ENCODE measurements around the gene PGM1.

PGM1 gene

DNA sequence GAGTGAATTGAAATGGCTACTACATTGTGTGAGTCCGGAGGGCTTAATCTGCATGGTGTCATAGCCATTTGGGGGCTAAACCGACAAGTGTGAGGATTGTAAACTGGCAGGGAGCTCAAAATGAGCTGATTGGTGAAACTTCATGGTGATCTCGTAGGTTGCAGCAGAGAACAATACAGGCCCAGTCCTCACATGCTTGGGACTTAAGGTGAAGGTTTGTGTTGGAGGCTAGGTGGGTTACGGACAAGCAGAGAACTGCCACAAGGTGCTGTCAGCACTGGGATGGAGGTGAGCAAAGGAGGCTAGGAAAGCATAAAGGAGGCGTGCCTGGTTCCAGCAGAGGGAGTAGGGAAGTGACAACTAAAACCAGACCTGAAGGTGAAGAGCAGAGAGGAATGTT lies 9.4 kb downstream of the PGM1 start:
- Histone ChIP-seq H3K9ac (ENCODE audit: low read depth, low read length) (no peak overlapping the region), H3K27me3 (ENCODE audit: control insufficient read depth, insufficient read depth, low read length) (no peaks in the 10 kb centered on the region), H3K9me3 (ENCODE audit: control insufficient read depth, insufficient read depth, low read length) (no peaks in the 10 kb centered on the region), H3K36me3 (ENCODE audit: control insufficient read depth, insufficient read depth, low read length) (no peaks in the 10 kb centered on the region), H3K4me3 (ENCODE audit: low read depth, low read length) (no peak overlapping the region), H3K4me1 (ENCODE audit: control insufficient read depth, insufficient read depth, low read length) (peaks cover 8% of the 10 kb centered on the region)

DNA sequence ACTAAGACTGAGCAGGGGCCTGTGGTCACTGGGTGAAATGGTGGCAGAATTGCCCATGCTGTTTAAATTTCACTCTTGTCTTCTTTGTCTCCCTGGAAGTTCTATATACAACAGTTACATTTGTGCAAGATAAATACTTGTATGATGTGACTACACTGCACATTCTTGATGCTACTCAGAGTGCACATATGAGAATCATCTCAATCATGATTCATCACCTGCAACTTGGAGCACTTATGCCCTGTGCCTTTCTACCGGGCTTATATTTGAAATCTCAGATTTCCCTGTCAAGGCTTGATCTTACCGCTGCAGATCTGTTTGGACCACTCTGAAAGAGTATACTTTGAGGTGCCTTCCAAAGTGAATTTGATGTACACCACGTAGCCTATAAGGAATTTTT lies 10.6 kb downstream of the PGM1 start:
- no peak overlapping the region for H3K4me3 ChIP-seq (ENCODE audit: low read depth, low read length)

DNA sequence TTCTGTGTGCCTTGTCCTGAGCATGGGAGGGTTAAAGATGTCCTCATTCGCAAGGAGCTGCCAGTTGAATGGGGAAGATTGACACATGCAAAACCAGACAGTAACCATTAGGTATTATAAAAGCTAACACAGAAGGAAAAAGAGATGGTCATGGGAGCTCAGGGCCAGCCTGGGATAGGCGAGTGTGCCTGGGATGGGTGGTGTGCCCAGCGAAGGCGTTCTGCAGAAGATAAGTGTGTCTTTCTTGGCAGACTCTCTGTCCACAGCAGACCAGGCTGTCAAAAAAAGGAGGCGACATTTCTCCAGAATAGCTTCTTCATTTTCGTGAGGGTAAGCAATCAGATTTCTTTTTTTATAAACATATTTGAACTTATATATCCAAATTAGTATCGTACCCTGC lies 14.1 kb downstream of the PGM1 start:
- Histone ChIP-seq H3K36me3 (ENCODE audit: control insufficient read depth, insufficient read depth, low read length) (no peaks in the 10 kb centered on the region), H3K9ac (ENCODE audit: low read depth, low read length) (no peak overlapping the region), H3K9me3 (ENCODE audit: control insufficient read depth, insufficient read depth, low read length) (no peaks in the 10 kb centered on the region), H3K4me3 (ENCODE audit: low read depth, low read length) (no peak overlapping the region), H3K4me1 (ENCODE audit: control insufficient read depth, insufficient read depth, low read length) (peaks cover 8% of the 10 kb centered on the region), H3K27me3 (ENCODE audit: control insufficient read depth, insufficient read depth, low read length) (no peaks in the 10 kb centered on the region)

More for the DNA sequence above, 10.6 kb downstream of the PGM1 start:
- H3K36me3 ChIP-seq (ENCODE audit: control insufficient read depth, insufficient read depth, low read length) = no peaks in the 10 kb centered on the region
- H3K4me1 ChIP-seq (ENCODE audit: control insufficient read depth, insufficient read depth, low read length) = peaks cover 8% of the 10 kb centered on the region
- no peaks in the 10 kb centered on the region for H3K9me3 ChIP-seq (ENCODE audit: control insufficient read depth, insufficient read depth, low read length)
- no peak overlapping the region for H3K9ac ChIP-seq (ENCODE audit: low read depth, low read length)
- no peaks in the 10 kb centered on the region for H3K27me3 ChIP-seq (ENCODE audit: control insufficient read depth, insufficient read depth, low read length)

DNA sequence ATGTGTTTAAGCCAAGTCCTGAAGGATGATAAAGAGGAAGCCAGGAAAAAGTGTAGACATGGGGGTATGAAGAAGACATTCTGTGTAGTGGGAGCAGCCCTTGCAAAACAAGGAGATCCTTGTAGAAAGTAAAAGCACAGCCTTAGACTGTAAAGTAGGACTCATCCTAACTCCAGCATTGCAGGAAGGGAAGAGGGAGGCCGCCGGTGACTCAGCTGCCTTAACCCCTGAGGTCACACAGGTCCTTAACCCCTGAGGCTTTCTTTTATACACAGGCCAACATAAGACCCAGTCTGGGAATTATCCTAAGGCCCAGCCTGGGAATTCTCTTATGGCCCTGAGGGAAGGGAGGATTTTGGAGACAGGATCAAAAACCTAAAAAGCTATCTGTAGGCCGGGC lies 18.0 kb downstream of the PGM1 start:
- Histone ChIP-seq H3K27me3 (ENCODE audit: control insufficient read depth, insufficient read depth, low read length) (no peaks in the 10 kb centered on the region), H3K4me3 (ENCODE audit: low read depth, low read length) (no peak overlapping the region), H3K9ac (ENCODE audit: low read depth, low read length) (no peak overlapping the region), H3K9me3 (ENCODE audit: control insufficient read depth, insufficient read depth, low read length) (no peaks in the 10 kb centered on the region), H3K36me3 (ENCODE audit: control insufficient read depth, insufficient read depth, low read length) (no peaks in the 10 kb centered on the region), H3K4me1 (ENCODE audit: control insufficient read depth, insufficient read depth, low read length) (peaks cover 18% of the 10 kb centered on the region)

DNA sequence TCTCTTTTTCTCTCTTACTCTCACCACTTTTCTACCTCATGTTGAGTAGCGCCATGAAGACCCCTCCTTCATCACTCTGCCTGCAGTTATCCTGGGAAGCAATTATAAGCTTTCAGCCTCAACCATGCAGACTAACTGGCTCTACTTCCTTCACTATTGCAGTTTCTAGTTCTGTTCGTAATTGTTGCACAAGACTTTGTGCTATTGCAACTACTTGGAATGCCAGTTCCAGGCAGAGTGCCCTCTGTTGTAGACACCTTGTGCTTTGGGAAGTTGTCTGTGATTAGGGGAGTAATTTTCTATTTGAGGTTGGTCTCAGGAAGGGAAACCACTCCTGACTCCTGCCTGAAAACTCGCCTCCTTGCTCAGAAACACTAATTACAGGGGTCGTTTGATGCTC lies 19.4 kb downstream of the PGM1 start:
- Histone ChIP-seq H3K27me3 (ENCODE audit: control insufficient read depth, insufficient read depth, low read length) (no peaks in the 10 kb centered on the region), H3K4me1 (ENCODE audit: control insufficient read depth, insufficient read depth, low read length) (peaks cover 21% of the 10 kb centered on the region), H3K36me3 (ENCODE audit: control insufficient read depth, insufficient read depth, low read length) (no peaks in the 10 kb centered on the region), H3K4me3 (ENCODE audit: low read depth, low read length) (no peak overlapping the region), H3K9me3 (ENCODE audit: control insufficient read depth, insufficient read depth, low read length) (no peaks in the 10 kb centered on the region), H3K9ac (ENCODE audit: low read depth, low read length) (no peak overlapping the region)

DNA sequence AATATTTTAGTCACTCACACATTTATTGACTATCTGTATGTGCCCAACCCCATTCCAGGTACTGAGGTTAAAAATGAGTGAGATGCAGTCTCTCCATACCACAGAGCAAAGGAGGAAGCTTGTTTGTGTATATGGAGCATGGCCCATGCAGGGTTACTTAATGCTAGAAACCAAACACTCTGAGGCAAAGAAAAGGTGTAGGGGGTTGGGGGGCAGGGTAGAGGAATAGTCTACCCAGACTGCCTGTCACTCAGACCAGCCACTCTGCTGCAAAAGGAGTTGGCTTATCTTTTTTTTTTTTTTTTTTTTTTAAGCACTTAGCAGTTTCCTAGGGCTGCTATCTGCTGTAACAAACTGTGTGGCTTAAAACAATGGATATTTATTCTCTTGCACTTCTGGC lies 19.8 kb downstream of the PGM1 start:
- Histone ChIP-seq H3K4me1 (ENCODE audit: control insufficient read depth, insufficient read depth, low read length) (peaks cover 21% of the 10 kb centered on the region), H3K4me3 (ENCODE audit: low read depth, low read length) (no peak overlapping the region), H3K9ac (ENCODE audit: low read depth, low read length) (no peak overlapping the region), H3K9me3 (ENCODE audit: control insufficient read depth, insufficient read depth, low read length) (no peaks in the 10 kb centered on the region), H3K36me3 (ENCODE audit: control insufficient read depth, insufficient read depth, low read length) (no peaks in the 10 kb centered on the region), H3K27me3 (ENCODE audit: control insufficient read depth, insufficient read depth, low read length) (no peaks in the 10 kb centered on the region)

DNA sequence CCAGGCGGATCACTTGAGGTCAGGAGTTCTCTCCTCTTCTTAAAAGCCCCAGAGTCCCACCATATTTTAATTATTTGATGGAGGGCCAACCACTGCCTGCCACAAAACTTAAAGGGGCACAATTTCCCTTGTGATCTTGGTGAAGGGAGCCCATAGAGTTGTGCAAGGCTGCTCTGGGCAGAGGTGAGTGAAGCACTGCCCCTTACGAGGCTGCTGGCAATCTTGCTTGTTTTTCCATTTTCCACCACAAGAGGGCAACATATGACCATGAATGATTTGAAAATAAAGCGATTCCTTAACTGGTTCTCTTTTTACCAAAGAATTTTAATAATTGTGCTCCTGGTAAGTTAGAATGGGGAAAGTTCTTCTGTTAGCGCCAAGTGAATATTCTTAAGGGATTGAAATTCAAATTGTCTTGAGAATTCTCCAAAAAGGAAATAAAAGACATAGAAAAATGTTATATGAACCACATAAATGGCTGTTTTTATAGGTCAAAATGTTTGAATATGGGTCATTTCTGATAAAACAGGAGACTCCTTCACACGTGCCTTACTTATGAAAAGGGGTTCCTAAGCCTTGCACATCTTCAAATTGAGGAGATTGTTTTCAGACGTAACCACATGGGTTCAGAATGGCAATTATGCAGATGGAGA lies 22.7 kb downstream of the PGM1 start:
- Histone ChIP-seq H3K4me3 (ENCODE audit: low read depth, low read length) (no peak overlapping the region), H3K9me3 (ENCODE audit: control insufficient read depth, insufficient read depth, low read length) (no peaks in the 10 kb centered on the region), H3K4me1 (ENCODE audit: control insufficient read depth, insufficient read depth, low read length) (peaks cover 18% of the 10 kb centered on the region), H3K9ac (ENCODE audit: low read depth, low read length) (no peak overlapping the region), H3K36me3 (ENCODE audit: control insufficient read depth, insufficient read depth, low read length) (no peaks in the 10 kb centered on the region), H3K27me3 (ENCODE audit: control insufficient read depth, insufficient read depth, low read length) (no peaks in the 10 kb centered on the region)

DNA sequence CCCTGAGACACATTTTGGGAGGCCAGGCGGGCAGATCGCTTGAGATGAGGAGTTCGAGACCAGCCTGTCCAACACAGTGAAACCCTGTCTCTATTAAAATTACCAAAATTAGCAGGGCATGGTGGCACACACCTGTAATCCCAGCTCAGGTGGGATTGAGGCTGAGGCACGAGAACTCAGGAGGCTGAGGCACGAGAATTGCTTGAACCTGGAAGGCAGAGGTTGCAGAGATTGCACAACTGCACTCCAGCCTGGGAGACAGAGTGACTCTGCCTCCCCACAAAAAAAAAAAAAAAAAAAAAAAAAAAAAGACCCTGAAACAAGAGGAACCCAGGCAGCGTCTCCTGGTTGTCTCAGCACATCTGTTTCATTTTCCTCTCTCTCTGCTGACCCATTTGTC lies 24.2 kb downstream of the PGM1 start:
- Histone ChIP-seq H3K4me1 (ENCODE audit: control insufficient read depth, insufficient read depth, low read length) (peaks cover 12% of the 10 kb centered on the region), H3K27me3 (ENCODE audit: control insufficient read depth, insufficient read depth, low read length) (no peaks in the 10 kb centered on the region), H3K36me3 (ENCODE audit: control insufficient read depth, insufficient read depth, low read length) (no peaks in the 10 kb centered on the region), H3K9me3 (ENCODE audit: control insufficient read depth, insufficient read depth, low read length) (no peaks in the 10 kb centered on the region), H3K4me3 (ENCODE audit: low read depth, low read length) (no peak overlapping the region), H3K9ac (ENCODE audit: low read depth, low read length) (no peak overlapping the region)

DNA sequence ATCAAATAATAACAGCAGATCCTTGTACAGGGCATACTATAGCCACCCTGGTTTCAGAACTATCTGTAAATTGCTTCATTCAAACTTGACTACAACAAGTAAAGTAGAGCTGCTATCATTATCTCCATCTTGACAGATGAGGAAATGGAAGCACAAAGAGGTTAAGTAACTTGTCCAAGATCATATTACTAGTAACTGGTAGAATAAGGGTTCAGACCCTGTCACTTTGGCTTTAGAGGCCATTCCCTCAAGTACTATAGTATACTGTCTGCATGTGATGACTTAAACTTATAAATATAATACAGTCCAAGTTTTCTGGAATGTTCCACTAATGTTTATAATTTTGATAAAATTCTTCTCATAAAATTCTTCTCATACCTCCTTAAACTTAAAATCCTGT lies 24.8 kb downstream of the PGM1 start:
- Histone ChIP-seq H3K4me3 (ENCODE audit: low read depth, low read length) (no peak overlapping the region), H3K27me3 (ENCODE audit: control insufficient read depth, insufficient read depth, low read length) (no peaks in the 10 kb centered on the region), H3K9me3 (ENCODE audit: control insufficient read depth, insufficient read depth, low read length) (no peaks in the 10 kb centered on the region), H3K9ac (ENCODE audit: low read depth, low read length) (no peak overlapping the region), H3K4me1 (ENCODE audit: control insufficient read depth, insufficient read depth, low read length) (peaks cover 6% of the 10 kb centered on the region), H3K36me3 (ENCODE audit: control insufficient read depth, insufficient read depth, low read length) (no peaks in the 10 kb centered on the region)

DNA sequence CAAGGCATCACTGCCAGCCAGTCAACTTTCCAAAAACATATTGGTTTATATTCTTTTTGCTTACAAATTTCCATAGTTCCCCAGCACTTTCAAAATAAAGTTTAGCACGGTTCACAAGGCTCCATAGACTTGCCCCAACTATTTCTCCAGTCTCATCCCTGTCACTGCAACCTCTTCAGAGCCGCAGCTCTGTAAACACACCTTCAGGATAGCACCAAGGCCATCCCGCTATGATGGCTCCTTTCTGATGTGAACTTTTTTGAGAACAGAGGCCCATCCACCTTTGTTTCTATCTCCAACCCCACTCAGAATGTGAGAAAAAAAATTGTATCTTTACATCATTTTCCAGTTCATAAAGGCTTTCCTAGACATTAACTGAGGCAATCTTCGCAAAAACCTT lies 26.3 kb downstream of the PGM1 start:
- no peaks in the 10 kb centered on the region for H3K27me3 ChIP-seq (ENCODE audit: control insufficient read depth, insufficient read depth, low read length)

DNA sequence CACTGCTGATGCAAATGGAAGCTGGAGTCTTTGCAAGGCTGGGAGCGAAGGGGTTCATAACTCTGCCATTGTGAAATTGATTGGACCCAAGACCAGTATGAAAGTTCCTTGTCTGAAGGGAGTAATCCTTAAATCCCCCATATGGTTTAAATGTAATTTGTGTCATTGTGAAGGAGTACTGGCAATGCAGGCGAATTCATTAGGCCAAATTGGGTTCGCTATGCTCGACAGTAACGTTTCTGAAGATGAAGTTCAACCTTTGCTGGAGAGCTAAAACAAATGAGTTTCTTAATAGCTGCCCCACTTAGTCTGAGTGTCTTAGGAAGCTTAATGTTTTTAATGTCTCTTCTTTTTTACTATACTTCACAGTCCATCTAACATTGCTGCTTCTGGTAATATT lies 27.5 kb downstream of the PGM1 start:
- H3K4me1 ChIP-seq (ENCODE audit: control insufficient read depth, insufficient read depth, low read length) = peaks cover 15% of the 10 kb centered on the region
- no peak overlapping the region for H3K9ac ChIP-seq (ENCODE audit: low read depth, low read length)
- no peaks in the 10 kb centered on the region for H3K27me3 ChIP-seq (ENCODE audit: control insufficient read depth, insufficient read depth, low read length)

More for the DNA sequence above, 26.3 kb downstream of the PGM1 start:
- H3K9me3 ChIP-seq (ENCODE audit: control insufficient read depth, insufficient read depth, low read length) = no peaks in the 10 kb centered on the region
- no peaks in the 10 kb centered on the region for H3K36me3 ChIP-seq (ENCODE audit: control insufficient read depth, insufficient read depth, low read length)
- no peak overlapping the region for H3K9ac ChIP-seq (ENCODE audit: low read depth, low read length)
- no peak overlapping the region for H3K4me3 ChIP-seq (ENCODE audit: low read depth, low read length)
- peaks cover 12% of the 10 kb centered on the region for H3K4me1 ChIP-seq (ENCODE audit: control insufficient read depth, insufficient read depth, low read length)

DNA sequence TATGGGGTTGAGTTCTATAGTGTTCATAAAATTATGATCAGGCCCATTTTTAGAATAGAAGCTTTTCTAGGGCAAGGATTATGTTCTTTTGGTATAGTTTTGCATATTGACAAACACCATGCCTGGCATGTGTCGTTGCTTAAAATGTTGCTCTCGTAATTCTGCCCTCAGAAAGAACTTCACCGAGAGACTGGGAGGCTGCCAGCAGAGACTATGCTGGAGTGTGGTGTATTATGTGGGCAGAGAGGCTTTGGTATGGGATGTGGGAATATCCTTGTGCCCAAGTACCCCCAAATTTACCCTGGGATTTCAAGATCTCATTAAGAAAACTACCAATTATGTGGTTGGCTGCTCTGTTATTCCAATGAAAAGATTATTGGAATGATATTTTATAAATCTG lies 27.9 kb downstream of the PGM1 start:
- Histone ChIP-seq H3K36me3 (ENCODE audit: control insufficient read depth, insufficient read depth, low read length) (no peaks in the 10 kb centered on the region), H3K9me3 (ENCODE audit: control insufficient read depth, insufficient read depth, low read length) (no peaks in the 10 kb centered on the region), H3K9ac (ENCODE audit: low read depth, low read length) (no peak overlapping the region), H3K27me3 (ENCODE audit: control insufficient read depth, insufficient read depth, low read length) (no peaks in the 10 kb centered on the region), H3K4me1 (ENCODE audit: control insufficient read depth, insufficient read depth, low read length) (peaks cover 13% of the 10 kb centered on the region), H3K4me3 (ENCODE audit: low read depth, low read length) (no peak overlapping the region)

More for the DNA sequence above, 27.5 kb downstream of the PGM1 start:
- Histone ChIP-seq H3K4me3 (ENCODE audit: low read depth, low read length) (no peak overlapping the region), H3K36me3 (ENCODE audit: control insufficient read depth, insufficient read depth, low read length) (no peaks in the 10 kb centered on the region), H3K9me3 (ENCODE audit: control insufficient read depth, insufficient read depth, low read length) (no peaks in the 10 kb centered on the region)

All from iPS-15b (cell line).